Mononuclear cell (primary cell): Measurements from ENCODE around the gene RNPC3. TPM values are rescaled to one million over a fixed set of nuclear protein-coding genes. Genes with fewer than 3 reads are reported as not detected.
"Not testable (repeated sequence)": the region's sequence is repeated elsewhere in the genome, so short reads cannot be mapped to it uniquely, and the experiment has no call there.

Experiments used
- H3K27me3 ChIP-seq: 2 replicates; pipeline ENCODE4 v1.6.0; 2011; ENCODE audit warnings: low read length, control low read depth; ENCODE audit not compliant: insufficient read depth
- H3K4me1 ChIP-seq: 2 replicates; pipeline ENCODE4 v1.5.1; 2011; ENCODE audit warnings: mild to moderate bottlenecking, low read length, control low read depth; ENCODE audit not compliant: insufficient read depth
- H3K4me3 ChIP-seq: 2 replicates; pipeline ENCODE4 v1.5.1; 2011; ENCODE audit warnings: mild to moderate bottlenecking, low read length, moderate library complexity
- H3K9me3 ChIP-seq: 2 replicates; pipeline ENCODE4 v1.5.1; 2011; ENCODE audit warnings: low read depth, mild to moderate bottlenecking, control low read depth, low read length
- total RNA-seq: library from RNA; depleted of rRNA; stranded (reverse); fragments of >200 nt; gene quantifications from one replicate; pipeline ENCODE4 v1.2.3, GENCODE V29; 2012

RNPC3 gene
- total RNA-seq, 1 donor: 59.9 TPM

GRCh38 chr1:103583887-103584286, 58.4 kb downstream of the RNPC3 start:
- Histone ChIP-seq H3K4me1 (no peaks in the 10 kb centered on the region), H3K27me3 (no peaks in the 10 kb centered on the region), H3K4me3 (no peak overlapping the region), H3K9me3 (no peaks in the 10 kb centered on the region)

GRCh38 chr1:103584537-103584936, 59.0 kb downstream of the RNPC3 start:
- Histone ChIP-seq H3K9me3 (no peaks in the 10 kb centered on the region), H3K27me3 (no peaks in the 10 kb centered on the region), H3K4me3 (no peak overlapping the region), H3K4me1 (no peaks in the 10 kb centered on the region)

- not testable (repeated sequence) for H3K4me3 ChIP-seq, H3K9me3 ChIP-seq, H3K4me1 ChIP-seq, H3K27me3 ChIP-seq
These were observed 77.2 kb downstream of the RNPC3 start for GRCh38 chr1:103602740-103603139.

Other genes with a start within 250 kb of the RNPC3 start
- 30.1 TPM for gene AMY2B, start 45.9 kb downstream of the RNPC3 start, total RNA-seq
- gene AMY2A, start 91.7 kb downstream of the RNPC3 start, total RNA-seq: not detected
- gene AMY1A, start 130.1 kb downstream of the RNPC3 start, total RNA-seq: not detected
- gene AMY1B, start 170.5 kb downstream of the RNPC3 start, total RNA-seq: not detected
- gene AMY1C, start 224.2 kb downstream of the RNPC3 start, total RNA-seq: not detected